ENCODE data around the gene CA4.

DNA sequence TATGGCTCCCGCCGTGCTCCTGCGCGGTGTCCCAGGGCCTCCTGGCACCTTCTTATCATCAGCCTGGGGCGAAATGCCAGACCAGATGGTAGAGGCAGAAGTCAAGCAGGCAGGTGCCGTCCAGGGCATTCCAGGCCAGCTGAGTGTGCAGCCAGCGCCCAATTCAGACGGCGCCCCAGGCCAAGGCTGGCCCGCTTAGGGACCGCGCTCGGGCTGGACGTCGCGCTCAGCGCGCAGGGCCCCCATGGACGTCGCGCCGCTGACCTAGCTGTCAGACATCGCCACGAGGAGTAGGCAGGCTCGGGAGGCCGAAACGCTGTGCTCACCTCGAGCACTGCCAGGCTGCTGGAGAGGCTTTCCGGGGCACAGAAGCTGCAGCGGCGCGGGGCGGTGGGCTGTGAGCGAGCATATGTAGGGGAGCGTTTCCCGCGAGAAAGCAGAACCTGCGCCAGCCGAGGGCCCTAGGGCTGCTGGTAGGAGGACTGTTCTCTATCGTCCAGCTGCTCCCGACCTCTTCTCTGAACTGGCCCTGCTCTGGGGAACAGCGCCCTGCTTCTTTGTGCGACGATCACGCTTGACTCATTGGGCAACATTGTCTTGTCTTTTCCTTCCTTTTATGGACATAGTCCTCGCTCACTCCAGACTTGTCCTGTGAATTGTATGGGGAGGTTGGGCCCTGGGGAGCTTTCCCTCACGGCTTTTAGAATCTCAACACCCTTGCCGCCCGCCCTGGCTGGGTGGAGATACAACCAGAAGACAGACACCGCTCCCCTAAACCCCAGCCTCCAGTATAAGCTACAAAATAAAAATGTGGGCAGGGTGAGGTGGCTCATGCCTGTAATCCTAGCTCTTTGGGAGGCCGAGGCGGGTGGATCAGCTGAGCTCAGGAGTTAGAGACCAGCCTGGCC, 8.4 kb upstream of the CA4 start:
- TF ChIP-seq CTCF (IDR thresholded peaks at IDR 0.05) (no peak), POLR2A (IDR thresholded peaks at IDR 0.05) (no peak)

Data from right lobe of liver (tissue), 4 donors.